Naive thymus-derived CD4-positive, alpha-beta T cell (primary cell): Measurements from ENCODE around the gene BAX. TPM values are rescaled to one million over a fixed set of nuclear protein-coding genes. Genes with fewer than 3 reads are reported as not detected.
"Not testable (repeated sequence)": the region's sequence is repeated elsewhere in the genome, so short reads cannot be mapped to it uniquely, and the experiment has no call there.

Experiments
- ATAC-seq: fragments of 150-1000 bp; cut with Tn5 transposase; 2 replicates; pipeline ENCODE4 v1.10.0; 2021; ENCODE audit warnings: mild to moderate bottlenecking, moderate library complexity
- CTCF ChIA-PET: fragments of 350-600 bp; sonication (Branson Sonifier 250); formaldehyde crosslinking; loops from one replicate; lab custom pipeline; 2021; ENCODE audit warnings: antibody characterized with exemption; lab: Charles Lee
- POLR2A ChIA-PET: fragments of 350-600 bp; sonication (Branson Sonifier 250); formaldehyde crosslinking; loops from one replicate; lab custom pipeline; 2021; ENCODE audit warnings: antibody characterized with exemption, inconsistent platforms; lab: Charles Lee
- DNase-seq, 9 donors: peaks; one replicate each; pipeline versions ENCODE4 v3.0.0 to v3.0.0-alpha.2; 2020 to 2022; ENCODE audit warnings: mixed read lengths in 1 of 9
- H3K27ac ChIP-seq: one replicate; pipeline ENCODE4 v1.7.0; 2013; ENCODE audit warnings: mild to moderate bottlenecking, low read depth, low read length, moderate library complexity
- H3K27me3 ChIP-seq, 2 donors: one replicate each; pipeline ENCODE4 v1.7.0; 2013; ENCODE audit warnings: low read length in 2 of 2, mild to moderate bottlenecking in 2 of 2, moderate library complexity in 2 of 2; ENCODE audit not compliant: control insufficient read depth in 2 of 2, insufficient read depth in 2 of 2
- H3K36me3 ChIP-seq, 3 experiments: 1 replicate in 2 of 3; 2 replicates in 1 of 3; pipeline ENCODE4 v1.7.0; 2013; ENCODE audit warnings: low read length in 3 of 3, mild to moderate bottlenecking in 3 of 3, moderate library complexity in 1 of 3; ENCODE audit not compliant: insufficient read depth in 3 of 3, control insufficient read depth in 2 of 3
- H3K4me1 ChIP-seq, 2 donors: one replicate each; pipeline ENCODE4 v1.7.0; 2013; ENCODE audit warnings: low read length in 2 of 2, mild to moderate bottlenecking in 2 of 2, moderate library complexity in 1 of 2; ENCODE audit not compliant: control insufficient read depth in 2 of 2, insufficient read depth in 2 of 2
- H3K4me3 ChIP-seq: 2 replicates; pipeline ENCODE4 v1.7.0; 2013; ENCODE audit warnings: mild to moderate bottlenecking, low read length
- H3K9me3 ChIP-seq, 3 experiments: 1 replicate in 2 of 3; 2 replicates in 1 of 3; pipeline ENCODE4 v1.7.0; 2013; ENCODE audit warnings: low read length in 3 of 3; ENCODE audit not compliant: control insufficient read depth in 2 of 3
- H3K27ac Mint-ChIP-seq, 9 donors: one replicate each; pipeline ENCODE4 v1.8.0; 2020 to 2022; ENCODE audit warnings: mixed read lengths in 9 of 9, mild to moderate bottlenecking in 8 of 9, moderate library complexity in 5 of 9, inconsistent platforms in 2 of 9
- H3K27me3 Mint-ChIP-seq, 5 donors: one replicate each; pipeline ENCODE4 v1.8.0; 2021 to 2022; ENCODE audit warnings: mixed read lengths in 5 of 5, mild to moderate bottlenecking in 1 of 5
- H3K36me3 Mint-ChIP-seq, 5 donors: one replicate each; pipeline ENCODE4 v1.8.0; 2020 to 2022; ENCODE audit warnings: mixed read lengths in 5 of 5, mild to moderate bottlenecking in 3 of 5, inconsistent platforms in 1 of 5
- H3K4me1 Mint-ChIP-seq, 7 donors: one replicate each; pipeline ENCODE4 v1.8.0; 2020 to 2022; ENCODE audit warnings: mixed read lengths in 7 of 7, mild to moderate bottlenecking in 3 of 7, inconsistent platforms in 1 of 7
- H3K4me3 Mint-ChIP-seq, 10 donors: one replicate each; pipeline ENCODE4 v1.8.0; 2020 to 2022; ENCODE audit warnings: mild to moderate bottlenecking in 10 of 10, mixed read lengths in 10 of 10, moderate library complexity in 6 of 10, inconsistent platforms in 2 of 10
- H3K9me3 Mint-ChIP-seq, 11 donors: one replicate each; pipeline ENCODE4 v1.8.0; 2020 to 2022; ENCODE audit warnings: mixed read lengths in 11 of 11, mild to moderate bottlenecking in 4 of 11, inconsistent platforms in 1 of 11, moderate library complexity in 1 of 11
- intact Hi-C, 2 donors: fragments of 100-400 bp; cut with micrococcal nuclease; formaldehyde crosslinking; loops; one replicate each; pipeline ENCODE4 v1.15.1; 2023
- polyA plus RNA-seq, 2 donors: library from polyadenylated mRNA; unstranded; fragments of 300-500 nt; fragmentation: Illumina TruSeq; gene quantifications; one replicate each; pipeline ENCODE4 v1.2.3, GENCODE V29; 2021
- total RNA-seq, 6 experiments: library from RNA in 5 of 6; stranded (reverse) in 5 of 6; gene quantifications; 1 replicate in 5 of 6; 2 replicates in 1 of 6; pipeline ENCODE4 v1.2.3 and lab custom pipeline; 2021 to 2026

BAX gene
- total and polyA plus RNA-seq, 7 experiments from 2014 or later, result 49.1 to 355 (median 85.4) TPM

DNA sequence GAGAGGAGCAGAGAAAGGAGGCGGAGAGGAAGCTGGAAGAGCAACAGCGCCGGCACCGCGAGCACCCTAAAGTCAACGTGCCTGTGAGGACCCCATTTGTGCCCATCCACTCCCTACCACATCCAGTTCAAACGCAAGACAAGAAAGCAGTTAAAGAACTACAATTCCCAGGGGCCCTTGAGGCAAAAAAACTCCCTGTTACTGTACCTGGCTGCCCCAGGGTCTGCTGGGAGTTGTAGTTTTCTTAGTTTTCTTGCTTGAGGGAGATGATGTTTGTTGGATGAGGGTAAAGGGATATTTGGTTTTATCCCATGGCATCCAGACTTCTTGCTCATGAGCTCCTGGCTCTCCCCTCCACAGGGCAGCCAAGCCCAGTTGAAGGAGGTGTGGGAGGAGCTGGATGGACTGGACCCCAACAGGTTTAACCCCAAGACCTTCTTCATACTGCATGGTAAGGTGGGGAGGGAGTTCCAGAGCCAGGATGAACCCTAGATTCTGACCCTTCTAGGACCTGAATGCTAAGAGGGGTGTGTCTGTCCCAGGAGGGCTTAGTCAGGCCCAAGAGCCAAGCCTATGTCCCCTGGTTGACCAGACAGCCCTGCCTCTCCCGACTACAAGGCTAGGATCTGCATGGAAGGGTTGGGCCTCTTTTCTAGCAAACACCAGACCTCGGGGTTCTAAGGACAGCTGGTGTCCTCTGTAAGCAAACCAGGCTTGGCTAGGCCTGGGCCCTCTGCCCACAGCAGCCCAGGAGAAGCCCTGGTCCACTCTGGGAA lies 41.4 kb upstream of the BAX start:
- H3K27ac Mint-ChIP-seq, result peak overlapping the region in 1 of 9 donors; percentile 52
- Histone ChIP-seq H3K9me3 (no peaks in the 10 kb centered on the region), H3K4me1 (no peaks in the 10 kb centered on the region), H3K4me3 (no peak overlapping the region), H3K36me3 (peaks cover 5 to 79% (median 28%) of the 10 kb centered on the region in 3 experiments), H3K27me3 (no peaks in the 10 kb centered on the region), H3K27ac (no peak overlapping the region)
- no peaks in the 10 kb centered on the region for H3K9me3 Mint-ChIP-seq
- H3K4me1 Mint-ChIP-seq, result peaks cover 0 to 6% (median 0%) of the 10 kb centered on the region in 7 donors
- CTCF ChIA-PET, result interaction anchor here (0.6 kb wide), 1 partner anchor 500 kb away, joined by 3 read pairs; no protein-coding TSS in a partner anchor
- POLR2A ChIA-PET, result interaction anchor here (0.6 to 1.2 kb wide), 3 partner anchors 39 to 59 kb away, joined by 3 to 6 read pairs (median 4); no protein-coding TSS in a partner anchor
- peaks cover 0 to 50% (median 27%) of the 10 kb centered on the region in 5 donors for H3K36me3 Mint-ChIP-seq
- intact Hi-C loops, result no loop called here
- H3K27me3 Mint-ChIP-seq, result no peaks in the 10 kb centered on the region
- peak; percentile 78 for ATAC-seq
- peak in 4 of 9 donors; percentile 29 to 58 (median 36) for DNase-seq
- H3K4me3 Mint-ChIP-seq, result no peak overlapping the region

DNA sequence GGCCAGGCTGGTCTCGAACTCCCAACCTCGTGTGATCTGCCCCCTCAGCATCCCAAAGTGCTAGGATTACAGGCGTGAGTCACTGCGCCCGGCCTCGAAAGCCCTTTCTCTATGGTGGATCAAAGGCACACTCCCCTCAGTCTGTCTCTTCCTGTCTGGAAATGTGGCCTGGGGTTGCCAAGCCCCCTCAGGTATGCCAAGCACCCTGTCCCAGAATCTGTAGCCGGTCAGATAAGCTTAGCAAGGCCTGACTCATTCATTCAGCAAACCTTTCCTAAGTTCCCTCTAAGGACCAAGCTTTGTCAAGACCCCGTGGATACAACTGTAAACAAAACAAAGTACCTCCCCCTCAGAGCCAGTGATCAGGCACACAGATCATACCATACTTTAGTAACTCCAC lies 40.5 kb upstream of the BAX start:
- no peaks in the 10 kb centered on the region for H3K9me3 Mint-ChIP-seq
- no peak overlapping the region for H3K27ac ChIP-seq
- H3K27me3 Mint-ChIP-seq, result no peaks in the 10 kb centered on the region
- H3K27me3 ChIP-seq, result no peaks in the 10 kb centered on the region
- H3K4me3 ChIP-seq, result no peak overlapping the region
- DNase-seq (no peak), ATAC-seq (no peak)
- ChIA-PET CTCF (no interaction called here), POLR2A (interaction anchor here (0.6 to 1.2 kb wide), 2 partner anchors 40 to 58 kb away, joined by 4 to 6 read pairs; no protein-coding TSS in a partner anchor)
- peaks cover 5 to 81% (median 31%) of the 10 kb centered on the region in 3 experiments for H3K36me3 ChIP-seq
- H3K27ac Mint-ChIP-seq, result peak overlapping the region in 3 of 9 donors; percentile 19 to 59 (median 45)
- intact Hi-C loops, result no loop called here
- H3K36me3 Mint-ChIP-seq, result peaks cover 0 to 50% (median 27%) of the 10 kb centered on the region in 5 donors
- H3K4me1 Mint-ChIP-seq, result peaks cover 0 to 6% (median 0%) of the 10 kb centered on the region in 7 donors
- H3K9me3 ChIP-seq, result no peaks in the 10 kb centered on the region
- no peaks in the 10 kb centered on the region for H3K4me1 ChIP-seq
- H3K4me3 Mint-ChIP-seq, result no peak overlapping the region

DNA sequence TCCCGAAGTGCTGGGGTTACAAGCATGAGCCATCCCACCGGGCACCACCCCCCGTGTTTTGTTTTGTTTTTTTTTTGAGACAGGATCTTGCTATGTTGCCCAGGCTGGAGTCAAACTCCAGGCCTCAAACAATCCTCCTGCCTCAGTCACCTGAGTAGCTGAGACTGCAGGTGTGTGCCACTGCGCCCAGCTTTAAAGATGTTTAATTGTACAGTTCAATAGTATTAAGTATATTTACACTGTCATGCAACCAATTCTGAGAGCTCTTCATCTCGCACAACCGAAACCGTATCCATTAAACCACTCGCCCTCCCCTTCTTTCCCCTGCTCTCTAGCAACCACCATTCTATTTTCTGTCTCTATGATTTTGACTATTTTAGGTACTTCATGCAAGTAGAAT lies 38.9 kb upstream of the BAX start:
- CTCF ChIA-PET, result interaction anchor here (1.0 kb wide), 1 partner anchor 76 kb away, joined by 3 read pairs; no protein-coding TSS in a partner anchor
- POLR2A ChIA-PET, result no interaction called here

DNA sequence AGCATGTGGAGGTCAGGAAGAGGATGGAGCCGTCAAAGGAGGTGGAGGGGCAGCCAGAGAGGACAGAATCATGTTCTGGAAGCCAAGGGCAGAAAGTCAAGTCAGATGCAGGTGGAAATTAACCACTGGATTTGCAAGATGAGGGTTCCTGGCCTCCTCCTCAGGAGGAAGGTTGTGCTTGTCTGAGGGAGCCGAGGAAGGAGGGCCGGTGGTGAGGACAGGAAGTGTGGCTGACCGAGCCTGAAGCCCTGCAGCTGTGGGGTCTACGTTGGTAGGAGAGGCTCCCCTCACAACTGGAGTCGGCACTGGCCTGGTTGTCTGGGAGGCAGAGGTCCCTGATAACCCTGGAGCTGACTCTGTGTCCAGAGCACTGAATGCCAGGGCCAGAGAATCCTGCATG lies 36.6 kb upstream of the BAX start:
- Mint-ChIP-seq H3K4me3 (no peak overlapping the region), H3K27ac (no peak overlapping the region), H3K27me3 (no peaks in the 10 kb centered on the region), H3K9me3 (no peaks in the 10 kb centered on the region), H3K36me3 (peaks cover 0 to 38% (median 19%) of the 10 kb centered on the region in 5 donors), H3K4me1 (peaks cover 0 to 4% (median 0%) of the 10 kb centered on the region in 7 donors)
- ChIA-PET POLR2A (no interaction called here), CTCF (no interaction called here)
- no peak for DNase-seq
- no peak overlapping the region for H3K27ac ChIP-seq
- H3K4me3 ChIP-seq, result no peak overlapping the region
- H3K36me3 ChIP-seq, result peaks cover 0 to 70% (median 14%) of the 10 kb centered on the region in 3 experiments
- ATAC-seq, result no peak
- intact Hi-C loops, result no loop called here
- H3K27me3 ChIP-seq, result no peaks in the 10 kb centered on the region
- H3K4me1 ChIP-seq, result no peaks in the 10 kb centered on the region
- H3K9me3 ChIP-seq, result no peaks in the 10 kb centered on the region

More for the DNA sequence above, 38.9 kb upstream of the BAX start:
- Mint-ChIP-seq H3K27ac (peak overlapping the region in 4 of 9 donors; percentile 0 to 45 (median 27)), H3K4me1 (peaks cover 0 to 6% (median 0%) of the 10 kb centered on the region in 7 donors), H3K36me3 (peaks cover 0 to 45% (median 27%) of the 10 kb centered on the region in 5 donors), H3K27me3 (no peaks in the 10 kb centered on the region), H3K9me3 (no peaks in the 10 kb centered on the region), H3K4me3 (no peak overlapping the region)
- no peak for ATAC-seq
- H3K27me3 ChIP-seq, result no peaks in the 10 kb centered on the region
- no peak overlapping the region for H3K4me3 ChIP-seq
- H3K36me3 ChIP-seq, result peaks cover 3 to 70% (median 29%) of the 10 kb centered on the region in 3 experiments
- DNase-seq, result no peak
- no peaks in the 10 kb centered on the region for H3K9me3 ChIP-seq
- intact Hi-C loops, result no loop called here
- no peaks in the 10 kb centered on the region for H3K4me1 ChIP-seq
- H3K27ac ChIP-seq, result no peak overlapping the region

DNA sequence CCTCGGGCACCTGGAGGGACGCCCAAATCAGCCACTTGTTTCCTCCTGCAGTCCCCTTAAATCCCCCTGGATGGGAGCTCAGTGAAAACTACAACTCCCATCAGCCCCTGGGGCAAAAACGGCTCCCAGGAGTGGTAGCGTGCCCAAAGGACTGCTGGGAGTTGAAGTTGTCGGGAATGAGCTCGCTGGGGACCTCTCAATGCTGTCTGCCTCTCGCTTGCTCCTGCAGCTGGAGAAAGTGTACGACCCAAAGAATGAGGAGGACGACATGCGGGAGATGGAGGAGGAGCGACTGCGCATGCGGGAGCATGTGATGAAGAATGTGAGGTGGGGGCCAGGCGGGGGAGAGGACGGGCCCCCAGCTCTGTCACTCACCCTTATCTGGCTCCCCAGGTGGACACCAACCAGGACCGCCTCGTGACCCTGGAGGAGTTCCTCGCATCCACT lies 35.9 kb upstream of the BAX start:
- intact Hi-C loops, result no loop called here
- Mint-ChIP-seq H3K9me3 (no peaks in the 10 kb centered on the region), H3K4me1 (peaks cover 0 to 4% (median 0%) of the 10 kb centered on the region in 7 donors), H3K27ac (peak overlapping the region in 1 of 9 donors; percentile 38), H3K4me3 (no peak overlapping the region), H3K36me3 (peaks cover 0 to 37% (median 16%) of the 10 kb centered on the region in 5 donors), H3K27me3 (no peaks in the 10 kb centered on the region)
- Histone ChIP-seq H3K36me3 (peaks cover 0 to 65% (median 8%) of the 10 kb centered on the region in 3 experiments), H3K4me1 (no peaks in the 10 kb centered on the region), H3K9me3 (no peaks in the 10 kb centered on the region), H3K27ac (no peak overlapping the region), H3K4me3 (no peak overlapping the region), H3K27me3 (no peaks in the 10 kb centered on the region)
- POLR2A ChIA-PET, result no interaction called here
- ATAC-seq (peak; percentile 57), DNase-seq (no peak)
- CTCF ChIA-PET, result interaction anchor here (0.7 kb wide), 1 partner anchor 697 kb away, joined by 3 read pairs; no protein-coding TSS in a partner anchor

DNA sequence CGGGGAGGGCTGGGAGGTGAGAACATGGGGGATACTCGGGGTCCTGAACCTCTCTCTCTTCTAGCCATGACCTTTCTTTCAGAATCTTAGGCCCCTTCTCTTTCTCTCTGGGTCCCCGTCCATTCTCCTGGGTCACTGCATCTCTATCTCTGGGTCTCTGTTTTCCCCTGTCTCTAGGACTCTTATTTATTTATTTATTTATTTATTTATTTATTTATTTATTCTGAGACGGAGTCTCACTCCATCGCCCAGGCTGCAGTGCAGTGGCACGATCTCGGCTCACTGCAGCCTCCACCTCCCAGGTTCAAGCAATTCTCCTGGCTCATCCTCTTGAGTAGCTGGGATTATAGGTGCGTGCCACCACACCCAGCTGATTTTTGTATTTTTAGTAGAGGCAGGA lies 35.4 kb upstream of the BAX start:
- POLR2A ChIA-PET, ATAC-seq: not testable (repeated sequence)
- CTCF ChIA-PET, result interaction anchor here (0.7 kb wide), 1 partner anchor 697 kb away, joined by 3 read pairs; no protein-coding TSS in a partner anchor

More for the DNA sequence above, 35.4 kb upstream of the BAX start:
- H3K27ac ChIP-seq, H3K4me1 Mint-ChIP-seq, intact Hi-C loops, DNase-seq, H3K27me3 Mint-ChIP-seq, H3K4me1 ChIP-seq, H3K9me3 ChIP-seq, H3K9me3 Mint-ChIP-seq, H3K4me3 Mint-ChIP-seq, H3K4me3 ChIP-seq, H3K27me3 ChIP-seq: not testable (repeated sequence)
- peaks cover 0 to 34% (median 13%) of the 10 kb centered on the region in 5 donors for H3K36me3 Mint-ChIP-seq
- peak overlapping the region in 1 of 9 donors; percentile 49 for H3K27ac Mint-ChIP-seq
- H3K36me3 ChIP-seq, result peaks cover 0 to 61% (median 6%) of the 10 kb centered on the region in 3 experiments
